Pons (tissue), 1 donor: ENCODE results near the gene NPBWR2.

Experiments used
- DNase-seq: peaks from one replicate; pipeline ENCODE4 v3.0.0-alpha.2; 2016; ENCODE audit warnings: low spot score

The NPBWR2 gene

DNA sequence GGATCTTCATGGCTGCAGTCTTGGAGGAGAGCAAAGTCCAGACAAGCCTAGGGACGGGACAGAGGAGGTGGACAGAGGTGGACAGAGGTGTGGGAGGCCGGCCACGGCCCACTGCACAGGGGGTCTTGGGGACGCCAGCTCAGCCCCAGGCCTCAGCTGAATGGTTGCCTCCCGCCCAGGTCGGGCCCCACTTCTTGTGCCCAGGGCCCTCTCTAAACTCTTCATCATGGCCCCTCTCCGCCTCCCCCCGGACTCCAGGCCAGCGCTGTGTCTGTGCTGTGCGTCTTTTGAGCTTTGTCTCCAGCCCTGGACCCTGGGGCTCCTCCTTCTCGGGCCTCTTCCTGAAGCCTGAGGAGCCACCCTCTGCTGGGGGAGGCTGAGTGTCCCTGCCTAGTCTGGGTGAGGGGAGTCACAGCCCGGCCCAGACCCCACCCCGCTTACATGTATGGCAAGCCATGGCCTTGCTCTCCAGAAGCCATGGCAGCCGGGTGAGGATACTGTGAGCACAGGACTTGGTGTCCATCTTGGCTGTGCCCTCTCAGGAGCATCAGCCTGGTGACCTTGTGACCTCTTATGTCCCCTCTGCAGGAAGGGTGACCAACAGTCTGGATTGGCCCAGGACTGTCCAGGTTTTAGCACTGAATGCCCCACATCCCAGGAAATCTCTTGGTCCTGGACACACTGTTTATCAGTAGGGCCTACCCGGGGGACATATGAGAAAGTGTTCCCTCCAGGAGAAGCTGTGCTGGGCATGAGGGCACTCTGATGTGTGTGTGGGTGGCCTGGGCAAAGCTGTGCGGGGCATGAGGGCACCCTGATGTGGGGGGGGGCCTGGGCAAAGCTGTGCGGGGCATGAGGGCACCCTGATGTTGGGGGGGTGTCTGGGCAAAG, 9.4 kb upstream of the NPBWR2 start:
- no peak for DNase-seq

GRCh38 chr20:64116016-64116415, 8.7 kb upstream of the NPBWR2 start:
- DNase-seq = no peak

GRCh38 chr20:64115171-64115911, 8.0 kb upstream of the NPBWR2 start:
- DNase-seq = no peak

- no peak for DNase-seq
These were observed 7.1 kb upstream of the NPBWR2 start for GRCh38 chr20:64114356-64114971.

- no peak for DNase-seq
These were observed 6.5 kb upstream of the NPBWR2 start for GRCh38 chr20:64113796-64114355.

DNA sequence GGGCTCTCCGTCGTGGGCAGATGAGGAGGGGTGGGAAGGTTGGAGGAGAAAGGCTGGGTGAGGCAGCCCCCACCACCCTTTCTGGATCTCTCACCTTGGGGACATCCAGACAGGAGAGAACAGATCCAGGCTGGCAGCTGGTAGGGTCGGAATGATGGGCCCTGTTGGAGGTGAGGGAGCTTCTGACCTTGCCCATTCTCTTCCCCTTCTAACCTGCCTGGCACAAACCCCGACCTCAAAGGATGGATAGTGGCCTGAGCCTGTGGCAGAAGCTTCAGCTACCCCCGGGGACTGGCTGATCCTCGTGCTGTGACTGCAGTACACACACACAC, 6.0 kb upstream of the NPBWR2 start:
- no peak for DNase-seq

GRCh38 chr20:64112691-64113443, 5.5 kb upstream of the NPBWR2 start:
- DNase-seq = no peak

GRCh38 chr20:64111841-64112641, 4.7 kb upstream of the NPBWR2 start:
- no peak for DNase-seq

- DNase-seq = no peak
These were observed 3.2 kb upstream of the NPBWR2 start for GRCh38 chr20:64110411-64111068.

- DNase-seq = peak; percentile 20
These were observed 2.5 kb upstream of the NPBWR2 start for GRCh38 chr20:64109831-64110391.

- no peak for DNase-seq
These were observed 1.6 kb upstream of the NPBWR2 start for GRCh38 chr20:64108731-64109681.

GRCh38 chr20:64107736-64108457, 532 bp upstream of the NPBWR2 start:
- no peak for DNase-seq

GRCh38 chr20:64106435-64106961, 867 bp downstream of the NPBWR2 start:
- no peak for DNase-seq

- DNase-seq = no peak
These were observed 1.4 kb downstream of the NPBWR2 start for GRCh38 chr20:64105846-64106434.

GRCh38 chr20:64104667-64105451, 2.5 kb downstream of the NPBWR2 start:
- DNase-seq = no peak

DNA sequence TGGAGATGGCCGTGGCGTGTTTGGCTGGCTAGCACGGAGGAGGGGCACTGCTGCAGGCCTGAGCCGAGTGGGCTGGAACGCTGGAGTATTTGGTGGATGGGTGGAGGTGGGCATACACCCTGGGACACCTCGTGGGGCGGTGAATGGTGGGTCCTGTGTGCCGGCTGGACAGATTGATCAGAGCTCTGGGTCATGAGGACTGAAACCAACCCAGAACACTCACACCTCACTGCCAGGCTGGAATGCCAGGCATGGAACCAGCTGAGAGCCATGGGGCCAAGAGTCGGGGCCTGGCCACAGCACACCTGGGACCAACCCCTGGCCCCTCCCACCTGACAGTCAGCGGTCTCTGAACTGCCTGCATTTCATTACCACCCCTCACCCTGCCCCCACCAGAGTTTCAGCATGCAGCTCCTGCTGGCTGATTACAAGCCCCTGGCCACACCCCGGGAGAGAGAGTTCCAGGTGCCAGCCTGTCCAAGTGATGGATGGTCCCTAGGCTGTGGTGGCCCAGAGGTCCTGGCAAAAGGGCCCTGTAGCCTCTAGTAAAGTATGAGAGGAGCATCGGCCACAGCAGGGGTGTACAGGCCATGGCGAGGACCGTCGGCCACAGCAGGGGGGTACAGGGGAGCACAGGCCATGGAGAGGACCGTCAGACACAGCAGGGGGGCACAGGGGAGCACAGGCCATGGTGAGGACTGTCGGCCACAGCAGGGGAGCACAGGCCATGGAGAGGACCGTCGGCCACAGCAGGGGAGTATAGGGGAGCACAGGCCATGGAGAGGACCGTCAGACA, 3.3 kb downstream of the NPBWR2 start:
- no peak for DNase-seq
